ENCODE measurements around the gene SGIP1. TPM values are rescaled to one million over a fixed set of nuclear protein-coding genes. Genes with fewer than 3 reads are reported as not detected.

SGIP1 gene
- polyA plus RNA-seq, 1 of the 3 experiments (the other 2 are of a cell fraction): 15.5 TPM

GRCh38 chr1:66505671-66506392, 28.1 kb upstream of the SGIP1 start:
- WGBS (ENCODE audit: low lambda C conversion rate): 65% methylated on average over 5 of the region's 5 CpGs
- H3K27ac ChIP-seq (ENCODE audit: low read depth in 2 of 2, low read length in 1 of 2): peak overlapping the region; percentile 27 to 71
- H3F3A ChIP-seq (replicated peaks; ENCODE audit: insufficient read depth): peaks cover 7% of the 10 kb centered on the region
- H3K9ac ChIP-seq: no peak overlapping the region
- H3K4me1 ChIP-seq (ENCODE audit: control insufficient read depth in 1 of 2, insufficient read depth in 2 of 2, low read depth in 1 of 2, low read length in 1 of 2): peaks cover 8 to 16% of the 10 kb centered on the region in 2 experiments; a peak in 3 of 4 replicates
- no peaks in the 10 kb centered on the region for H3K36me3 ChIP-seq (replicated peaks in 1 of 2; ENCODE audit: control insufficient read depth in 1 of 2, insufficient read depth in 2 of 2, low read length in 1 of 2)
- POLR2A ChIA-PET: no interaction called here
- TF ChIP-seq RXRA (IDR thresholded peaks at IDR 0.05; ENCODE audit: borderline replicate concordance, low read depth) (no peak), FOSL2 (IDR thresholded peaks at IDR 0.05; ENCODE audit: borderline replicate concordance, low read depth) (peak; percentile 10; the same call in 1 of the 2 replicates)
- peak overlapping the region; percentile 60; the same call in 1 of the 2 replicates for H2AFZ ChIP-seq (ENCODE audit: low read depth)
- H3K4me3 ChIP-seq (ENCODE audit: low read depth in 2 of 2, low read length in 1 of 2): no peak overlapping the region
- no peaks in the 10 kb centered on the region for H3K9me2 ChIP-seq
- no peaks in the 10 kb centered on the region for H3K9me3 ChIP-seq
- no peak for DNase-seq
- no peaks in the 10 kb centered on the region for H3K79me2 ChIP-seq (ENCODE audit: insufficient read depth)
- H3K27me3 ChIP-seq (ENCODE audit: insufficient read depth): no peaks in the 10 kb centered on the region
- H3K4me2 ChIP-seq: no peak overlapping the region
- H4K20me1 ChIP-seq (ENCODE audit: insufficient read depth): no peaks in the 10 kb centered on the region
- CTCF ChIA-PET: interaction anchor here (0.7 to 9.9 kb wide), 17 partner anchors 10 to 419 kb away, joined by 3 to 201 read pairs (median 4); partner anchors contain the start of genes DNAI4 and MIER1

- ChIA-PET POLR2A (interaction anchor here (0.7 kb wide), 1 partner anchor 56 kb away, joined by 3 read pairs; no protein-coding TSS in a partner anchor), CTCF (interaction anchor here (0.6 to 9.9 kb wide), 17 partner anchors 9 to 418 kb away, joined by 3 to 201 read pairs (median 3); partner anchors contain the start of genes DNAI4 and MIER1)
- Histone ChIP-seq H3K9me2 (no peaks in the 10 kb centered on the region), H3K4me3 (ENCODE audit: low read depth in 2 of 2, low read length in 1 of 2) (no peak overlapping the region), H3K27me3 (ENCODE audit: insufficient read depth) (no peaks in the 10 kb centered on the region), H3K9ac (no peak overlapping the region), H3F3A (replicated peaks; ENCODE audit: insufficient read depth) (peaks cover 7% of the 10 kb centered on the region), H3K27ac (ENCODE audit: low read depth in 2 of 2, low read length in 1 of 2) (peak overlapping the region in 1 of 2 experiments; percentile 71; a peak in 2 of 4 replicates), H3K79me2 (ENCODE audit: insufficient read depth) (no peaks in the 10 kb centered on the region), H3K4me2 (no peak overlapping the region), H3K36me3 (replicated peaks in 1 of 2; ENCODE audit: control insufficient read depth in 1 of 2, insufficient read depth in 2 of 2, low read length in 1 of 2) (no peaks in the 10 kb centered on the region), H4K20me1 (ENCODE audit: insufficient read depth) (no peaks in the 10 kb centered on the region), H3K4me1 (ENCODE audit: control insufficient read depth in 1 of 2, insufficient read depth in 2 of 2, low read depth in 1 of 2, low read length in 1 of 2) (peaks cover 8 to 16% of the 10 kb centered on the region in 2 experiments; a peak in 3 of 4 replicates), H3K9me3 (no peaks in the 10 kb centered on the region), H2AFZ (ENCODE audit: low read depth) (no peak overlapping the region)
- TF ChIP-seq, protein P1, sequence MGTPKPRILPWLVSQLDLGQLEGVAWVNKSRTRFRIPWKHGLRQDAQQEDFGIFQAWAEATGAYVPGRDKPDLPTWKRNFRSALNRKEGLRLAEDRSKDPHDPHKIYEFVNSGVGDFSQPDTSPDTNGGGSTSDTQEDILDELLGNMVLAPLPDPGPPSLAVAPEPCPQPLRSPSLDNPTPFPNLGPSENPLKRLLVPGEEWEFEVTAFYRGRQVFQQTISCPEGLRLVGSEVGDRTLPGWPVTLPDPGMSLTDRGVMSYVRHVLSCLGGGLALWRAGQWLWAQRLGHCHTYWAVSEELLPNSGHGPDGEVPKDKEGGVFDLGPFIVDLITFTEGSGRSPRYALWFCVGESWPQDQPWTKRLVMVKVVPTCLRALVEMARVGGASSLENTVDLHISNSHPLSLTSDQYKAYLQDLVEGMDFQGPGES (IDR thresholded peaks at IDR 0.05; ENCODE audit: low read depth, low read length): no peak
- no peak for TF ChIP-seq USF1 (IDR thresholded peaks at IDR 0.05; ENCODE audit: borderline replicate concordance, low read depth)
- TF ChIP-seq, protein P2, sequence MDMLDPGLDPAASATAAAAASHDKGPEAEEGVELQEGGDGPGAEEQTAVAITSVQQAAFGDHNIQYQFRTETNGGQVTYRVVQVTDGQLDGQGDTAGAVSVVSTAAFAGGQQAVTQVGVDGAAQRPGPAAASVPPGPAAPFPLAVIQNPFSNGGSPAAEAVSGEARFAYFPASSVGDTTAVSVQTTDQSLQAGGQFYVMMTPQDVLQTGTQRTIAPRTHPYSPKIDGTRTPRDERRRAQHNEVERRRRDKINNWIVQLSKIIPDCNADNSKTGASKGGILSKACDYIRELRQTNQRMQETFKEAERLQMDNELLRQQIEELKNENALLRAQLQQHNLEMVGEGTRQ (IDR thresholded peaks at IDR 0.05; ENCODE audit: borderline replicate concordance, low read depth, low read length): no peak
- no peak for TF ChIP-seq CHD2 (IDR thresholded peaks at IDR 0.05; ENCODE audit: low read length, partially characterized antibody)
- TF ChIP-seq JUND (IDR thresholded peaks at IDR 0.05): no peak
- TF ChIP-seq RAD21 (IDR thresholded peaks at IDR 0.05; ENCODE audit: low read length): no peak
- no peak for TF ChIP-seq PBX3 (IDR thresholded peaks at IDR 0.05)
- no peak for TF ChIP-seq TEAD4 (IDR thresholded peaks at IDR 0.05; ENCODE audit: borderline replicate concordance, insufficient read depth)
- TF ChIP-seq GATA2 (CRISPR knock-in tag; IDR thresholded peaks at IDR 0.05): no peak; the same call in 1 of the 2 replicates
- TF ChIP-seq, protein P3, sequence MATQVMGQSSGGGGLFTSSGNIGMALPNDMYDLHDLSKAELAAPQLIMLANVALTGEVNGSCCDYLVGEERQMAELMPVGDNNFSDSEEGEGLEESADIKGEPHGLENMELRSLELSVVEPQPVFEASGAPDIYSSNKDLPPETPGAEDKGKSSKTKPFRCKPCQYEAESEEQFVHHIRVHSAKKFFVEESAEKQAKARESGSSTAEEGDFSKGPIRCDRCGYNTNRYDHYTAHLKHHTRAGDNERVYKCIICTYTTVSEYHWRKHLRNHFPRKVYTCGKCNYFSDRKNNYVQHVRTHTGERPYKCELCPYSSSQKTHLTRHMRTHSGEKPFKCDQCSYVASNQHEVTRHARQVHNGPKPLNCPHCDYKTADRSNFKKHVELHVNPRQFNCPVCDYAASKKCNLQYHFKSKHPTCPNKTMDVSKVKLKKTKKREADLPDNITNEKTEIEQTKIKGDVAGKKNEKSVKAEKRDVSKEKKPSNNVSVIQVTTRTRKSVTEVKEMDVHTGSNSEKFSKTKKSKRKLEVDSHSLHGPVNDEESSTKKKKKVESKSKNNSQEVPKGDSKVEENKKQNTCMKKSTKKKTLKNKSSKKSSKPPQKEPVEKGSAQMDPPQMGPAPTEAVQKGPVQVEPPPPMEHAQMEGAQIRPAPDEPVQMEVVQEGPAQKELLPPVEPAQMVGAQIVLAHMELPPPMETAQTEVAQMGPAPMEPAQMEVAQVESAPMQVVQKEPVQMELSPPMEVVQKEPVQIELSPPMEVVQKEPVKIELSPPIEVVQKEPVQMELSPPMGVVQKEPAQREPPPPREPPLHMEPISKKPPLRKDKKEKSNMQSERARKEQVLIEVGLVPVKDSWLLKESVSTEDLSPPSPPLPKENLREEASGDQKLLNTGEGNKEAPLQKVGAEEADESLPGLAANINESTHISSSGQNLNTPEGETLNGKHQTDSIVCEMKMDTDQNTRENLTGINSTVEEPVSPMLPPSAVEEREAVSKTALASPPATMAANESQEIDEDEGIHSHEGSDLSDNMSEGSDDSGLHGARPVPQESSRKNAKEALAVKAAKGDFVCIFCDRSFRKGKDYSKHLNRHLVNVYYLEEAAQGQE (IDR thresholded peaks at IDR 0.05; ENCODE audit: low read depth, low read length): no peak
- no peak for TF ChIP-seq SMC3 (IDR thresholded peaks at IDR 0.05; ENCODE audit: low read depth, low read length)
- WGBS (ENCODE audit: low lambda C conversion rate): 92% methylated on average over 1 of the region's 1 CpG
- DNase-seq: no peak
Observed at GRCh38 chr1:66506393-66506687, 27.6 kb upstream of the SGIP1 start.

All from SK-N-SH (cell line).